HepG2 (cell line): Measurements from ENCODE around the gene GCLM. TPM values are rescaled to one million over a fixed set of nuclear protein-coding genes. Genes with fewer than 3 reads are reported as not detected.

Experiments
- DR1 ChIP-seq: sonication (generic); formaldehyde crosslinking; IDR thresholded peaks from 2 replicates; pipeline ENCODE4 v1.8.0; 2021; ENCODE audit warnings: mild to moderate bottlenecking, missing genetic modification reagents, inconsistent platforms
- HDAC1 ChIP-seq: sonication (generic); formaldehyde crosslinking; IDR thresholded peaks from 2 replicates; pipeline ENCODE4 v1.5.1; 2020; ENCODE audit warnings: mild to moderate bottlenecking, missing genetic modification reagents
- HIVEP1 ChIP-seq: sonication (generic); formaldehyde crosslinking; IDR thresholded peaks from 2 replicates; pipeline ENCODE4 v1.4.0; 2020; ENCODE audit warnings: mild to moderate bottlenecking, missing genetic modification reagents
- HNRNPLL ChIP-seq: fragments of 200-400 bp; formaldehyde crosslinking; IDR thresholded peaks from 2 replicates; pipeline ENCODE4 v1.6.1; 2017; ENCODE audit warnings: mild to moderate bottlenecking, low read depth, low read length; ENCODE audit not compliant: poor library complexity, severe bottlenecking
- ISL2 ChIP-seq: sonication (generic); formaldehyde crosslinking; IDR thresholded peaks from 2 replicates; pipeline ENCODE4 v1.5.0; 2020; ENCODE audit warnings: missing genetic modification reagents
- JARID2 ChIP-seq: sonication (generic); formaldehyde crosslinking; IDR thresholded peaks from 2 replicates; pipeline ENCODE4 v1.8.1; 2023; ENCODE audit warnings: missing genetic modification reagents, inconsistent platforms; ENCODE audit not compliant: insufficient replicate concordance
- MAFF ChIP-seq: IDR thresholded peaks from 2 replicates; pipeline ENCODE4 v1.6.1; 2011; ENCODE audit warnings: low read depth, low read length, improper control_type of control experiment
- MIER2 ChIP-seq: IDR thresholded peaks from 2 replicates; pipeline ENCODE4 v1.6.1; 2016; ENCODE audit warnings: missing biosample characterization, missing genetic modification reagents
- MTA1 ChIP-seq: sonication (generic); formaldehyde crosslinking; IDR thresholded peaks from 2 replicates; pipeline ENCODE4 v1.4.0; 2020; ENCODE audit warnings: missing genetic modification reagents, mild to moderate bottlenecking, borderline replicate concordance
- NCOA5 ChIP-seq: sonication (generic); formaldehyde crosslinking; IDR thresholded peaks from 2 replicates; pipeline ENCODE4 v1.4.0; 2020; ENCODE audit warnings: missing genetic modification reagents
- NFKB2 ChIP-seq: sonication (generic); formaldehyde crosslinking; IDR thresholded peaks from 2 replicates; pipeline ENCODE4 v1.4.0; 2020; ENCODE audit warnings: missing genetic modification reagents, borderline replicate concordance
- NPAS2 ChIP-seq: sonication (generic); formaldehyde crosslinking; IDR thresholded peaks from 2 replicates; pipeline ENCODE4 v1.8.0; 2022; ENCODE audit warnings: mild to moderate bottlenecking, missing genetic modification reagents, borderline replicate concordance
- NR2C2 ChIP-seq: sonication (generic); formaldehyde crosslinking; IDR thresholded peaks from 2 replicates; pipeline ENCODE4 v1.4.0; 2020; ENCODE audit warnings: missing genetic modification reagents, mild to moderate bottlenecking, moderate library complexity, borderline replicate concordance
- NR3C1 ChIP-seq: sonication (generic); formaldehyde crosslinking; IDR thresholded peaks from 2 replicates; pipeline ENCODE4 v1.4.0; 2020; ENCODE audit warnings: missing genetic modification reagents
- PHF20 ChIP-seq: sonication (generic); formaldehyde crosslinking; IDR thresholded peaks from 2 replicates; pipeline ENCODE4 v1.5.0; 2020; ENCODE audit warnings: mild to moderate bottlenecking, missing genetic modification reagents
- ZFX ChIP-seq: sonication (generic); formaldehyde crosslinking; IDR thresholded peaks from 2 replicates; pipeline ENCODE4 v1.4.0; 2020; ENCODE audit warnings: mild to moderate bottlenecking, low read depth, missing genetic modification reagents, moderate library complexity
- ZNF180 ChIP-seq: sonication (generic); formaldehyde crosslinking; IDR thresholded peaks from 2 replicates; pipeline ENCODE4 v1.4.0; 2020; ENCODE audit warnings: low read depth, missing genetic modification reagents, borderline replicate concordance
- ZNF430 ChIP-seq: sonication (generic); formaldehyde crosslinking; IDR thresholded peaks from 2 replicates; pipeline ENCODE4 v1.9.0; 2021; ENCODE audit warnings: mild to moderate bottlenecking, missing genetic modification reagents
- polyA plus RNA-seq, 8 experiments: library from polyadenylated mRNA; depleted of rRNA in 3 of 8; stranded (reverse) in 7 of 8; unstranded in 1 of 8; fragments of >200 nt; fragmentation: Illumina TruSeq in 4 of 8; extraction: Trizol in 4 of 8; gene quantifications; 2 replicates each; pipeline versions ENCODE4 v1.2.1 to v1.2.3, GENCODE V29; 2011 to 2016; ENCODE audit warnings: low read depth in 4 of 8, missing spikeins in 1 of 8, mixed read lengths in 1 of 8; ENCODE audit not compliant: insufficient read depth in 1 of 8
- total RNA-seq, 5 experiments: library from RNA; depleted of rRNA; stranded (reverse); fragments of >200 nt; fragmentation: Illumina TruSeq; extraction: Trizol; gene quantifications; 2 replicates each; pipeline ENCODE4 v1.2.3, GENCODE V29; 2016; ENCODE audit warnings: low read depth in 1 of 5
- TF ChIP-seq, protein P1 (sequence below), 2 experiments: IDR thresholded peaks; 2 replicates each; pipeline ENCODE4 v1.6.1; 2011 to 2012; ENCODE audit warnings: low read length in 2 of 2, borderline replicate concordance in 1 of 2, low read depth in 1 of 2, mild to moderate bottlenecking in 1 of 2, moderate library complexity in 1 of 2
- TF ChIP-seq, protein P2 (sequence below): IDR thresholded peaks from 2 replicates; pipeline ENCODE4 v1.6.1; 2016; ENCODE audit warnings: low read depth
- TF ChIP-seq, protein P3 (sequence below): sonication (generic); formaldehyde crosslinking; IDR thresholded peaks from 2 replicates; pipeline ENCODE4 v1.4.0; 2020; ENCODE audit warnings: low read depth, missing genetic modification reagents

The GCLM gene
- total and polyA plus RNA-seq, 2 of the 13 experiments (the other 11 are each of a cell fraction or from before 2014, with no cell fraction given) = 8.7 to 29.9 TPM

DNA sequence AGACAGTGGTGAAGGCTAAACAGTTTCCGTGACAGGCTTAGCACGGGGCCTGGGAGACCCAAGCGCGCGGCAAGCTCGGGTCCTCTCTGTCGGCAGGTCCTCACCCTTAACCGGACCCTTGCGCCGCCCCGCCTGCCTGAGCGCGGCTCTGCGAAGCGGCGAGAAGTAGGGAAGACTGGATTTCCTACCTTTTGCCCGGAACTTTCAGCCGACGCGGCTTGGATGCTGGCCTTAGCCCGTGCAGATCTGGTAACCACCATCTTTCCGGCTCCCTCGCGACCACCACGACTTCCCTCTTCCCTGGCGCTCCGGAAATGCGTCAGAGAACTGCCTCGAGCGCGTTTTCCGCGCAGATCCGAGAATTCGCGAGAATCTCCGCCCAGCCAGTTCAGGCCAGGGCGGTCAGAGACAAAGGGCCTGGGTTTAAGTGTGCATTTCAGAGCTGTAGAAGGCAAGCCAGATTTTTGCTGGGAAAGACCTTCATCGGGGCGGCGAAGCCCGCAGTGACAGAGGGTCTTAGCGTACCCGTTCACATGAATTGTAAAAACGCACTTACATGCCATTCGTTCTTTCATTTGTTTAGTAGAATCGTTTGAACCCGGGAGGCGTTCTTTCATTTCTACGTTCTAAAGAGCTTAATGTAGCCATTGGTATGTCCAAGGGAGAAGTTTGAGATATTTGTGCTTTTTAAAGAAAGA, 30.2 kb downstream of the GCLM start, which contains the start of gene DNTTIP2 (continued):
- TF ChIP-seq, protein P1, sequence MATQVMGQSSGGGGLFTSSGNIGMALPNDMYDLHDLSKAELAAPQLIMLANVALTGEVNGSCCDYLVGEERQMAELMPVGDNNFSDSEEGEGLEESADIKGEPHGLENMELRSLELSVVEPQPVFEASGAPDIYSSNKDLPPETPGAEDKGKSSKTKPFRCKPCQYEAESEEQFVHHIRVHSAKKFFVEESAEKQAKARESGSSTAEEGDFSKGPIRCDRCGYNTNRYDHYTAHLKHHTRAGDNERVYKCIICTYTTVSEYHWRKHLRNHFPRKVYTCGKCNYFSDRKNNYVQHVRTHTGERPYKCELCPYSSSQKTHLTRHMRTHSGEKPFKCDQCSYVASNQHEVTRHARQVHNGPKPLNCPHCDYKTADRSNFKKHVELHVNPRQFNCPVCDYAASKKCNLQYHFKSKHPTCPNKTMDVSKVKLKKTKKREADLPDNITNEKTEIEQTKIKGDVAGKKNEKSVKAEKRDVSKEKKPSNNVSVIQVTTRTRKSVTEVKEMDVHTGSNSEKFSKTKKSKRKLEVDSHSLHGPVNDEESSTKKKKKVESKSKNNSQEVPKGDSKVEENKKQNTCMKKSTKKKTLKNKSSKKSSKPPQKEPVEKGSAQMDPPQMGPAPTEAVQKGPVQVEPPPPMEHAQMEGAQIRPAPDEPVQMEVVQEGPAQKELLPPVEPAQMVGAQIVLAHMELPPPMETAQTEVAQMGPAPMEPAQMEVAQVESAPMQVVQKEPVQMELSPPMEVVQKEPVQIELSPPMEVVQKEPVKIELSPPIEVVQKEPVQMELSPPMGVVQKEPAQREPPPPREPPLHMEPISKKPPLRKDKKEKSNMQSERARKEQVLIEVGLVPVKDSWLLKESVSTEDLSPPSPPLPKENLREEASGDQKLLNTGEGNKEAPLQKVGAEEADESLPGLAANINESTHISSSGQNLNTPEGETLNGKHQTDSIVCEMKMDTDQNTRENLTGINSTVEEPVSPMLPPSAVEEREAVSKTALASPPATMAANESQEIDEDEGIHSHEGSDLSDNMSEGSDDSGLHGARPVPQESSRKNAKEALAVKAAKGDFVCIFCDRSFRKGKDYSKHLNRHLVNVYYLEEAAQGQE (IDR thresholded peaks at IDR 0.05; ENCODE audit: borderline replicate concordance in 1 of 2, low read depth in 1 of 2, low read length in 2 of 2) = peak in 1 of 2 experiments; percentile 61; a peak in 1 of 4 replicates
- TF ChIP-seq NR2C2 (peak; percentile 69; the same call in 1 of the 2 replicates), ZNF180 (CRISPR knock-in tag) (no peak), HNRNPLL (peak; percentile 69), PHF20 (CRISPR knock-in tag) (peak; percentile 99), HIVEP1 (CRISPR knock-in tag) (peak; percentile 59; the same call in 1 of the 2 replicates), ZNF430 (CRISPR knock-in tag) (peak; percentile 53; the same call in 1 of the 2 replicates), JARID2 (CRISPR knock-in tag) (no peak), DR1 (CRISPR knock-in tag) (peak; percentile 91), MTA1 (CRISPR knock-in tag) (0 out of 2 replicates have a peak, but pooled peaks have one; percentile 30), ISL2 (peak; percentile 76), NPAS2 (CRISPR knock-in tag) (no peak), NCOA5 (CRISPR knock-in tag) (no peak), HDAC1 (CRISPR knock-in tag) (peak; percentile 97), NR3C1 (CRISPR knock-in tag) (no peak), NFKB2 (CRISPR knock-in tag) (0 out of 2 replicates have a peak, but pooled peaks have one; percentile 71), MIER2 (0 out of 2 replicates have a peak, but pooled peaks have one; percentile 31), ZFX (CRISPR knock-in tag) (peak; percentile 92; the same call in 1 of the 2 replicates), MAFF (no peak)
- TF ChIP-seq, protein P2, sequence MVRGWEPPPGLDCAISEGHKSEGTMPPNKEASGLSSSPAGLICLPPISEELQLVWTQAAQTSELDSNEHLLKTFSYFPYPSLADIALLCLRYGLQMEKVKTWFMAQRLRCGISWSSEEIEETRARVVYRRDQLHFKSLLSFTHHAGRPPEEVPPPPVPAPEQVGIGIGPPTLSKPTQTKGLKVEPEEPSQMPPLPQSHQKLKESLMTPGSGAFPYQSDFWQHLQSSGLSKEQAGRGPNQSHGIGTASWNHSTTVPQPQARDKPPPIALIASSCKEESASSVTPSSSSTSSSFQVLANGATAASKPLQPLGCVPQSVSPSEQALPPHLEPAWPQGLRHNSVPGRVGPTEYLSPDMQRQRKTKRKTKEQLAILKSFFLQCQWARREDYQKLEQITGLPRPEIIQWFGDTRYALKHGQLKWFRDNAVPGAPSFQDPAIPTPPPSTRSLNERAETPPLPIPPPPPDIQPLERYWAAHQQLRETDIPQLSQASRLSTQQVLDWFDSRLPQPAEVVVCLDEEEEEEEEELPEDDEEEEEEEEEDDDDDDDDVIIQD = peak; percentile 70; the same call in 1 of the 2 replicates
- TF ChIP-seq, protein P3, sequence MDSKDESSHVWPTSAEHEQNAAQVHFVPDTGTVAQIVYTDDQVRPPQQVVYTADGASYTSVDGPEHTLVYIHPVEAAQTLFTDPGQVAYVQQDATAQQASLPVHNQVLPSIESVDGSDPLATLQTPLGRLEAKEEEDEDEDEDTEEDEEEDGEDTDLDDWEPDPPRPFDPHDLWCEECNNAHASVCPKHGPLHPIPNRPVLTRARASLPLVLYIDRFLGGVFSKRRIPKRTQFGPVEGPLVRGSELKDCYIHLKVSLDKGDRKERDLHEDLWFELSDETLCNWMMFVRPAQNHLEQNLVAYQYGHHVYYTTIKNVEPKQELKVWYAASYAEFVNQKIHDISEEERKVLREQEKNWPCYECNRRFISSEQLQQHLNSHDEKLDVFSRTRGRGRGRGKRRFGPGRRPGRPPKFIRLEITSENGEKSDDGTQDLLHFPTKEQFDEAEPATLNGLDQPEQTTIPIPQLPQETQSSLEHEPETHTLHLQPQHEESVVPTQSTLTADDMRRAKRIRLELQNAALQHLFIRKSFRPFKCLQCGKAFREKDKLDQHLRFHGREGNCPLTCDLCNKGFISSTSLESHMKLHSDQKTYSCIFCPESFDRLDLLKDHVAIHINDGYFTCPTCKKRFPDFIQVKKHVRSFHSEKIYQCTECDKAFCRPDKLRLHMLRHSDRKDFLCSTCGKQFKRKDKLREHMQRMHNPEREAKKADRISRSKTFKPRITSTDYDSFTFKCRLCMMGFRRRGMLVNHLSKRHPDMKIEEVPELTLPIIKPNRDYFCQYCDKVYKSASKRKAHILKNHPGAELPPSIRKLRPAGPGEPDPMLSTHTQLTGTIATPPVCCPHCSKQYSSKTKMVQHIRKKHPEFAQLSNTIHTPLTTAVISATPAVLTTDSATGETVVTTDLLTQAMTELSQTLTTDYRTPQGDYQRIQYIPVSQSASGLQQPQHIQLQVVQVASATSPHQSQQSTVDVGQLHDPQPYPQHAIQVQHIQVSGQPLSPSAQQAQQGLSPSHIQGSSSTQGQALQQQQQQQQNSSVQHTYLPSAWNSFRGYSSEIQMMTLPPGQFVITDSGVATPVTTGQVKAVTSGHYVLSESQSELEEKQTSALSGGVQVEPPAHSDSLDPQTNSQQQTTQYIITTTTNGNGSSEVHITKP (CRISPR knock-in tag) = peak; percentile 63; the same call in 1 of the 2 replicates
